GM23338 (cell line): ENCODE measurements around the gene LPIN1. TPM values are rescaled to one million over a fixed set of nuclear protein-coding genes. Genes with fewer than 3 reads are reported as not detected.

Experiments
- ATAC-seq: fragments of 200-7000 bp; cut with Tn5 transposase; 3 replicates; pipeline ENCODE4 v1.9.1; 2020
- DNase-seq: peaks from one replicate; pipeline ENCODE4 v3.0.0-alpha.2; 2015; ENCODE audit warnings: low spot score
- H2AFZ ChIP-seq: fragments of 200-600 bp; sonication (generic); 2 replicates; pipeline ENCODE4 v1.8.0; 2016; ENCODE audit warnings: antibody characterized with exemption, mild to moderate bottlenecking, moderate library complexity
- H3F3A ChIP-seq: fragments of 200-600 bp; sonication (generic); replicated peaks from 2 replicates; pipeline ENCODE4 v1.8.0; 2017; ENCODE audit warnings: antibody characterized with exemption, mixed run types, low read depth
- H3K27ac ChIP-seq: fragments of 200-600 bp; sonication (generic); 2 replicates; pipeline ENCODE4 v1.6.1; 2016; ENCODE audit warnings: low read depth
- H3K27me3 ChIP-seq: fragments of 200-600 bp; sonication (generic); 2 replicates; pipeline ENCODE4 v1.8.0; 2016; ENCODE audit warnings: mild to moderate bottlenecking, mixed run types, moderate library complexity; ENCODE audit not compliant: insufficient read depth
- H3K36me3 ChIP-seq: fragments of 200-600 bp; sonication (generic); 2 replicates; pipeline ENCODE4 v1.8.0; 2016; ENCODE audit warnings: mild to moderate bottlenecking; ENCODE audit not compliant: insufficient read depth
- H3K4me1 ChIP-seq: fragments of 200-600 bp; sonication (generic); 2 replicates; pipeline ENCODE4 v1.8.0; 2016; ENCODE audit warnings: mild to moderate bottlenecking, moderate library complexity; ENCODE audit not compliant: insufficient read depth
- H3K4me2 ChIP-seq: fragments of 200-600 bp; sonication (generic); 2 replicates; pipeline ENCODE4 v1.7.1; 2017; ENCODE audit warnings: mixed run types
- H3K4me3 ChIP-seq: fragments of 200-600 bp; sonication (generic); 2 replicates; pipeline ENCODE4 v1.6.1; 2016; ENCODE audit warnings: mixed run types
- H3K79me2 ChIP-seq: fragments of 200-600 bp; sonication (generic); replicated peaks from 2 replicates; pipeline ENCODE4 v1.8.0; 2017; ENCODE audit warnings: mild to moderate bottlenecking; ENCODE audit not compliant: insufficient read depth
- H3K9me2 ChIP-seq: fragments of 200-600 bp; sonication (generic); 2 replicates; pipeline ENCODE4 v1.8.0; 2017; ENCODE audit not compliant: insufficient read depth
- H4K20me1 ChIP-seq: fragments of 200-600 bp; sonication (generic); replicated peaks from 2 replicates; pipeline ENCODE4 v1.8.0; 2017; ENCODE audit warnings: mild to moderate bottlenecking; ENCODE audit not compliant: insufficient read depth
- H3K27ac Mint-ChIP-seq: 2 replicates; pipeline ENCODE4 v1.8.0; 2020; ENCODE audit warnings: inconsistent platforms, mild to moderate bottlenecking, moderate library complexity, mixed read lengths
- H3K27me3 Mint-ChIP-seq: 3 replicates; pipeline ENCODE4 v1.8.0; 2022; ENCODE audit warnings: low read depth, mild to moderate bottlenecking, moderate library complexity, mixed read lengths, inconsistent platforms; ENCODE audit not compliant: insufficient read depth, poor library complexity
- H3K36me3 Mint-ChIP-seq: 3 replicates; pipeline ENCODE4 v1.8.0; 2021; ENCODE audit warnings: low read depth, mild to moderate bottlenecking, inconsistent platforms, moderate library complexity, mixed read lengths
- H3K4me1 Mint-ChIP-seq: 3 replicates; pipeline ENCODE4 v1.8.0; 2020; ENCODE audit warnings: mild to moderate bottlenecking, inconsistent platforms, mixed read lengths
- H3K4me3 Mint-ChIP-seq: 3 replicates; pipeline ENCODE4 v1.8.0; 2021; ENCODE audit warnings: moderate library complexity, mild to moderate bottlenecking, inconsistent platforms, mixed read lengths
- H3K9me3 Mint-ChIP-seq: 3 replicates; pipeline ENCODE4 v1.8.0; 2020; ENCODE audit warnings: moderate library complexity, mild to moderate bottlenecking, inconsistent platforms, mixed read lengths
- CREB1 ChIP-seq: fragments of 250-450 bp; sonication (Bioruptor Pico); IDR thresholded peaks from 2 replicates; pipeline ENCODE4 v1.5.0; 2020; ENCODE audit warnings: low read depth, mild to moderate bottlenecking, moderate library complexity
- EZH2phosphoT487 ChIP-seq: fragments of 200-600 bp; sonication (generic); IDR thresholded peaks from one replicate; pipeline ENCODE4 v1.8.1; 2018; ENCODE audit warnings: antibody characterized with exemption; ENCODE audit not compliant: unreplicated experiment
- JUNB ChIP-seq: IDR thresholded peaks from one replicate; pipeline ENCODE4 v1.6.1; 2016; ENCODE audit warnings: antibody characterized with exemption; ENCODE audit not compliant: unreplicated experiment
- NANOG ChIP-seq: IDR thresholded peaks from 2 replicates; pipeline ENCODE4 v1.6.1; 2016; ENCODE audit warnings: antibody characterized with exemption, borderline replicate concordance
- POLR2AphosphoS5 ChIP-seq: IDR thresholded peaks from 2 replicates; pipeline ENCODE4 v1.6.1; 2016; ENCODE audit warnings: antibody characterized with exemption, low read depth
- STAT1 ChIP-seq: IDR thresholded peaks from one replicate; pipeline ENCODE4 v1.6.1; 2016; ENCODE audit warnings: antibody characterized with exemption; ENCODE audit not compliant: unreplicated experiment
- polyA plus RNA-seq: library from polyadenylated mRNA; unstranded; fragments of >200 nt; fragmentation: Nextera tagmentation; extraction: Ambion mirVana; gene quantifications from 2 replicates; pipeline ENCODE4 v1.2.1, GENCODE V29; 2016
- total RNA-seq: library from RNA; depleted of rRNA; stranded (reverse); fragments of >200 nt; shearing (Covaris generic); gene quantifications from 2 replicates; pipeline ENCODE4 v1.2.3, GENCODE V29; 2014
- TF ChIP-seq, protein P1 (sequence below): IDR thresholded peaks from 2 replicates; pipeline ENCODE4 v1.6.1; 2016; ENCODE audit warnings: antibody characterized with exemption
- TF ChIP-seq, protein P2 (sequence below): fragments of 250-450 bp; sonication (Bioruptor Pico); IDR thresholded peaks from 2 replicates; pipeline ENCODE4 v1.5.0; 2020; ENCODE audit warnings: mild to moderate bottlenecking, moderate library complexity

LPIN1 gene
- total and polyA plus RNA-seq, 2 experiments from 2014 or later = 4.4 to 9.5 TPM

- Mint-ChIP-seq H3K4me3 (no peak overlapping the region), H3K27me3 (no peaks in the 10 kb centered on the region), H3K4me1 (peaks cover 16% of the 10 kb centered on the region), H3K9me3 (no peaks in the 10 kb centered on the region), H3K36me3 (no peaks in the 10 kb centered on the region), H3K27ac (no peak overlapping the region)
- no peak overlapping the region for H2AFZ ChIP-seq
- H3K4me2 ChIP-seq = no peak overlapping the region
- H3K27ac ChIP-seq = no peak overlapping the region
- DNase-seq = no peak
- no peaks in the 10 kb centered on the region for H3K27me3 ChIP-seq
- TF ChIP-seq STAT1 = no peak
- TF ChIP-seq POLR2AphosphoS5 = no peak
- TF ChIP-seq, protein P1, sequence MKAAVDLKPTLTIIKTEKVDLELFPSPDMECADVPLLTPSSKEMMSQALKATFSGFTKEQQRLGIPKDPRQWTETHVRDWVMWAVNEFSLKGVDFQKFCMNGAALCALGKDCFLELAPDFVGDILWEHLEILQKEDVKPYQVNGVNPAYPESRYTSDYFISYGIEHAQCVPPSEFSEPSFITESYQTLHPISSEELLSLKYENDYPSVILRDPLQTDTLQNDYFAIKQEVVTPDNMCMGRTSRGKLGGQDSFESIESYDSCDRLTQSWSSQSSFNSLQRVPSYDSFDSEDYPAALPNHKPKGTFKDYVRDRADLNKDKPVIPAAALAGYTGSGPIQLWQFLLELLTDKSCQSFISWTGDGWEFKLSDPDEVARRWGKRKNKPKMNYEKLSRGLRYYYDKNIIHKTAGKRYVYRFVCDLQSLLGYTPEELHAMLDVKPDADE = no peak
- no peak for TF ChIP-seq JUNB
- TF ChIP-seq EZH2phosphoT487 = no peak
- no peaks in the 10 kb centered on the region for H3K4me1 ChIP-seq
- no peaks in the 10 kb centered on the region for H3K9me2 ChIP-seq
- ATAC-seq = no peak
- H3F3A ChIP-seq = no peaks in the 10 kb centered on the region
- no peaks in the 10 kb centered on the region for H4K20me1 ChIP-seq
- H3K36me3 ChIP-seq = no peaks in the 10 kb centered on the region
- no peaks in the 10 kb centered on the region for H3K79me2 ChIP-seq
- no peak overlapping the region for H3K4me3 ChIP-seq
Observed at GRCh38 chr2:11720752-11721151, 25.7 kb upstream of the LPIN1 start.

DNA sequence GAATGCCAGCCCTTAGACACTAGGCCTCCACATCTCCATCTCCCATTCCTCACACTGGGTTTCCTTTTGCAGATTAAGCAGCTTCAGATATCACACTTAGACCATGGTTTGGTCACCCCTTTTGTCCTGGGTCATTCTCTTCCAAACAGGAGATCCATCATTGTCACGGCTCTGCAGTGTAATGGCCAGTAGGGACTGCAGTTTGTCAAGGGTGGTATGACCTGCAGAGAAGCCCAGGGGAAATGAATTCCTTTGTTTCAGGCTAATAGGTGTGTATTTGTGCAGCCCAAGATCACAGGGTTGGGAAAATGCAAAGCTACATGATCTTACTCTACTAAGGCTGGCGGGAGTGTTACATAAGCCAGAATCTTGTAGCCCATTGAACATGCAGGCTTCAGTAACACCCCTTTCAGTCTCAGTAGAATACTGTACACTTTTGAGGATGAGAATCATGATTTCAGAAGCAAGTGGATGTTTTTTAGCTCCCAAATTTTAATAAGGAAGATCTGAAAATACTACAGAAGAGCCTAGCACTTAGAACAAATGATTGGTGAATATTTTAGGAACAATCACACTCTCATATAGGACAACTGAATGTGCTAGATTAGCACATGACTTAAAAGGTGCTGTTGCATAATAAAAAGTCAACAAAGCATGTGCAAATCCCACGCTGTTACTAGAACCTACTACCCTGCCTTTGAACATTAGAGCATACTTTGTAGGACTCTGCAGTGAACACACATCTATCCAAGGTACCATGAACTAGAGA lies 24.0 kb upstream of the LPIN1 start:
- no peaks in the 10 kb centered on the region for H3K36me3 ChIP-seq
- no peaks in the 10 kb centered on the region for H3K9me3 Mint-ChIP-seq
- H3K27me3 Mint-ChIP-seq = no peaks in the 10 kb centered on the region
- ATAC-seq (no peak), DNase-seq (no peak)
- no peaks in the 10 kb centered on the region for H3K9me2 ChIP-seq
- no peaks in the 10 kb centered on the region for H3K27me3 ChIP-seq
- H3K79me2 ChIP-seq = no peaks in the 10 kb centered on the region
- TF ChIP-seq, protein P1 = no peak
- TF ChIP-seq, protein P2, sequence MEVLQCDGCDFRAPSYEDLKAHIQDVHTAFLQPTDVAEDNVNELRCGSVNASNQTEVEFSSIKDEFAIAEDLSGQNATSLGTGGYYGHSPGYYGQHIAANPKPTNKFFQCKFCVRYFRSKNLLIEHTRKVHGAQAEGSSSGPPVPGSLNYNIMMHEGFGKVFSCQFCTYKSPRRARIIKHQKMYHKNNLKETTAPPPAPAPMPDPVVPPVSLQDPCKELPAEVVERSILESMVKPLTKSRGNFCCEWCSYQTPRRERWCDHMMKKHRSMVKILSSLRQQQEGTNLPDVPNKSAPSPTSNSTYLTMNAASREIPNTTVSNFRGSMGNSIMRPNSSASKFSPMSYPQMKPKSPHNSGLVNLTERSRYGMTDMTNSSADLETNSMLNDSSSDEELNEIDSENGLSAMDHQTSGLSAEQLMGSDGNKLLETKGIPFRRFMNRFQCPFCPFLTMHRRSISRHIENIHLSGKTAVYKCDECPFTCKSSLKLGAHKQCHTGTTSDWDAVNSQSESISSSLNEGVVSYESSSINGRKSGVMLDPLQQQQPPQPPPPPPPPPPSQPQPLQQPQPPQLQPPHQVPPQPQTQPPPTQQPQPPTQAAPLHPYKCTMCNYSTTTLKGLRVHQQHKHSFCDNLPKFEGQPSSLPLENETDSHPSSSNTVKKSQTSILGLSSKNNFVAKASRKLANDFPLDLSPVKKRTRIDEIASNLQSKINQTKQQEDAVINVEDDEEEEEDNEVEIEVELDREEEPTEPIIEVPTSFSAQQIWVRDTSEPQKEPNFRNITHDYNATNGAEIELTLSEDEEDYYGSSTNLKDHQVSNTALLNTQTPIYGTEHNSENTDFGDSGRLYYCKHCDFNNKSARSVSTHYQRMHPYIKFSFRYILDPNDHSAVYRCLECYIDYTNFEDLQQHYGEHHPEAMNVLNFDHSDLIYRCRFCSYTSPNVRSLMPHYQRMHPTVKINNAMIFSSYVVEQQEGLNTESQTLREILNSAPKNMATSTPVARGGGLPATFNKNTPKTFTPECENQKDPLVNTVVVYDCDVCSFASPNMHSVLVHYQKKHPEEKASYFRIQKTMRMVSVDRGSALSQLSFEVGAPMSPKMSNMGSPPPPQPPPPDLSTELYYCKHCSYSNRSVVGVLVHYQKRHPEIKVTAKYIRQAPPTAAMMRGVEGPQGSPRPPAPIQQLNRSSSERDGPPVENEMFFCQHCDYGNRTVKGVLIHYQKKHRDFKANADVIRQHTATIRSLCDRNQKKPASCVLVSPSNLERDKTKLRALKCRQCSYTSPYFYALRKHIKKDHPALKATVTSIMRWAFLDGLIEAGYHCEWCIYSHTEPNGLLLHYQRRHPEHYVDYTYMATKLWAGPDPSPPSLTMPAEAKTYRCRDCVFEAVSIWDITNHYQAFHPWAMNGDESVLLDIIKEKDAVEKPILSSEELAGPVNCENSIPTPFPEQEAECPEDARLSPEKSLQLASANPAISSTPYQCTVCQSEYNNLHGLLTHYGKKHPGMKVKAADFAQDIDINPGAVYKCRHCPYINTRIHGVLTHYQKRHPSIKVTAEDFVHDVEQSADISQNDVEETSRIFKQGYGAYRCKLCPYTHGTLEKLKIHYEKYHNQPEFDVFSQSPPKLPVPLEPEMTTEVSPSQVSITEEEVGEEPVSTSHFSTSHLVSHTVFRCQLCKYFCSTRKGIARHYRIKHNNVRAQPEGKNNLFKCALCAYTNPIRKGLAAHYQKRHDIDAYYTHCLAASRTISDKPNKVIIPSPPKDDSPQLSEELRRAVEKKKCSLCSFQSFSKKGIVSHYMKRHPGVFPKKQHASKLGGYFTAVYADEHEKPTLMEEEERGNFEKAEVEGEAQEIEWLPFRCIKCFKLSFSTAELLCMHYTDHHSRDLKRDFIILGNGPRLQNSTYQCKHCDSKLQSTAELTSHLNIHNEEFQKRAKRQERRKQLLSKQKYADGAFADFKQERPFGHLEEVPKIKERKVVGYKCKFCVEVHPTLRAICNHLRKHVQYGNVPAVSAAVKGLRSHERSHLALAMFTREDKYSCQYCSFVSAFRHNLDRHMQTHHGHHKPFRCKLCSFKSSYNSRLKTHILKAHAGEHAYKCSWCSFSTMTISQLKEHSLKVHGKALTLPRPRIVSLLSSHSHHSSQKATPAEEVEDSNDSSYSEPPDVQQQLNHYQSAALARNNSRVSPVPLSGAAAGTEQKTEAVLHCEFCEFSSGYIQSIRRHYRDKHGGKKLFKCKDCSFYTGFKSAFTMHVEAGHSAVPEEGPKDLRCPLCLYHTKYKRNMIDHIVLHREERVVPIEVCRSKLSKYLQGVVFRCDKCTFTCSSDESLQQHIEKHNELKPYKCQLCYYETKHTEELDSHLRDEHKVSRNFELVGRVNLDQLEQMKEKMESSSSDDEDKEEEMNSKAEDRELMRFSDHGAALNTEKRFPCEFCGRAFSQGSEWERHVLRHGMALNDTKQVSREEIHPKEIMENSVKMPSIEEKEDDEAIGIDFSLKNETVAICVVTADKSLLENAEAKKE (CRISPR knock-in tag) = no peak
- TF ChIP-seq STAT1 = no peak
- no peak for TF ChIP-seq NANOG
- TF ChIP-seq POLR2AphosphoS5 = no peak
- no peak for TF ChIP-seq CREB1 (CRISPR knock-in tag)
- no peaks in the 10 kb centered on the region for H3F3A ChIP-seq
- H3K27ac Mint-ChIP-seq = no peak overlapping the region
- H3K27ac ChIP-seq = no peak overlapping the region
- H3K4me3 Mint-ChIP-seq = no peak overlapping the region
- peaks cover 23% of the 10 kb centered on the region for H3K4me1 Mint-ChIP-seq
- no peaks in the 10 kb centered on the region for H4K20me1 ChIP-seq
- no peak overlapping the region for H3K4me2 ChIP-seq
- no peaks in the 10 kb centered on the region for H3K36me3 Mint-ChIP-seq
- H2AFZ ChIP-seq = no peak overlapping the region
- H3K4me1 ChIP-seq = no peaks in the 10 kb centered on the region
- no peak overlapping the region for H3K4me3 ChIP-seq
